DND-41 (cell line): Measurements from ENCODE around the gene DCHS1.

ENCODE experiments used
- ATAC-seq: fragments of 200-7000 bp; cut with Tn5 transposase; 3 replicates; pipeline ENCODE4 v1.9.1; 2021; ENCODE audit warnings: low read depth; ENCODE audit not compliant: insufficient read depth
- DNase-seq: peaks from one replicate; pipeline ENCODE4 v3.0.0-alpha.2; 2020
- H2AFZ ChIP-seq: 2 replicates; pipeline ENCODE4 v1.6.0; 2012; ENCODE audit warnings: low read depth, low read length
- H3K27ac ChIP-seq: 2 replicates; pipeline ENCODE4 v1.5.1; 2012; ENCODE audit warnings: low read length, inconsistent platforms
- H3K27me3 ChIP-seq: fragments of 200-600 bp; sonication (generic); 2 replicates; pipeline ENCODE4 v1.6.0; 2012; ENCODE audit warnings: low read length, mild to moderate bottlenecking, inconsistent platforms; ENCODE audit not compliant: insufficient read depth, poor library complexity
- H3K36me3 ChIP-seq: 2 replicates; pipeline ENCODE4 v1.5.1; 2012; ENCODE audit warnings: low read length, inconsistent platforms; ENCODE audit not compliant: insufficient read depth
- H3K4me1 ChIP-seq: 2 replicates; pipeline ENCODE4 v1.5.1; 2012; ENCODE audit warnings: mild to moderate bottlenecking, low read length; ENCODE audit not compliant: insufficient read depth
- H3K4me2 ChIP-seq: 2 replicates; pipeline ENCODE4 v1.6.0; 2012; ENCODE audit warnings: mild to moderate bottlenecking, moderate library complexity, low read length, inconsistent platforms; ENCODE audit not compliant: insufficient read depth
- H3K4me3 ChIP-seq, 2 experiments: fragments of 200-600 bp in 1 of 2; shearing (Covaris generic) in 1 of 2; 2 replicates each; pipeline ENCODE4 v1.5.1; 2012 to 2016; ENCODE audit warnings: inconsistent platforms in 2 of 2, low read length in 2 of 2, mild to moderate bottlenecking in 2 of 2, low read depth in 1 of 2, moderate library complexity in 1 of 2
- H3K79me2 ChIP-seq: 2 replicates; pipeline ENCODE4 v1.6.0; 2012; ENCODE audit warnings: low read length, inconsistent platforms; ENCODE audit not compliant: insufficient read depth
- H3K9ac ChIP-seq: 2 replicates; pipeline ENCODE4 v1.6.0; 2012; ENCODE audit warnings: low read depth, mild to moderate bottlenecking, inconsistent platforms, low read length, moderate library complexity
- H3K9me3 ChIP-seq: 2 replicates; pipeline ENCODE4 v1.5.1; 2012; ENCODE audit warnings: low read length, moderate library complexity, mild to moderate bottlenecking, inconsistent platforms; ENCODE audit not compliant: insufficient read depth, severe bottlenecking
- H4K20me1 ChIP-seq: 2 replicates; pipeline ENCODE4 v1.6.0; 2012; ENCODE audit warnings: low read length; ENCODE audit not compliant: insufficient read depth
- CTCF ChIP-seq: IDR thresholded peaks from 2 replicates; pipeline ENCODE4 v1.5.1; 2012; ENCODE audit warnings: borderline replicate concordance, low read length, moderate library complexity, mild to moderate bottlenecking; ENCODE audit not compliant: poor library complexity, severe bottlenecking; ENCODE audit errors: extremely low read depth
- EZH2 ChIP-seq: IDR thresholded peaks from 3 replicates; pipeline ENCODE4 v1.6.1; 2012; ENCODE audit warnings: borderline replicate concordance, low read depth, mild to moderate bottlenecking, moderate library complexity, low read length, inconsistent platforms; ENCODE audit not compliant: severe bottlenecking

The DCHS1 gene

GRCh38 chr11:6648501-6648900 is 7.1 kb downstream of the DCHS1 start:
- H3K36me3 ChIP-seq: no peaks in the 10 kb centered on the region
- H3K27ac ChIP-seq: no peak overlapping the region
- DNase-seq (no peak), ATAC-seq (no peak)
- no peak overlapping the region for H2AFZ ChIP-seq
- no peak overlapping the region for H3K4me2 ChIP-seq
- no peaks in the 10 kb centered on the region for H3K9me3 ChIP-seq
- no peaks in the 10 kb centered on the region for H4K20me1 ChIP-seq
- H3K9ac ChIP-seq: no peak overlapping the region
- no peak for TF ChIP-seq EZH2
- no peak for TF ChIP-seq CTCF
- H3K4me1 ChIP-seq: peaks cover 5% of the 10 kb centered on the region
- H3K27me3 ChIP-seq: peaks cover 5% of the 10 kb centered on the region
- H3K79me2 ChIP-seq: no peaks in the 10 kb centered on the region
- no peak overlapping the region for H3K4me3 ChIP-seq

GRCh38 chr11:6647836-6648235 is 7.8 kb downstream of the DCHS1 start:
- no peaks in the 10 kb centered on the region for H3K36me3 ChIP-seq
- H3K27ac ChIP-seq: no peak overlapping the region
- no peak overlapping the region for H2AFZ ChIP-seq
- H3K79me2 ChIP-seq: no peaks in the 10 kb centered on the region
- no peak overlapping the region for H3K4me3 ChIP-seq
- no peaks in the 10 kb centered on the region for H3K9me3 ChIP-seq
- no peak for TF ChIP-seq EZH2
- no peak for TF ChIP-seq CTCF
- H3K9ac ChIP-seq: no peak overlapping the region
- no peak overlapping the region for H3K4me2 ChIP-seq
- peaks cover 5% of the 10 kb centered on the region for H3K27me3 ChIP-seq
- no peak for ATAC-seq
- DNase-seq: no peak
- no peaks in the 10 kb centered on the region for H4K20me1 ChIP-seq
- peaks cover 5% of the 10 kb centered on the region for H3K4me1 ChIP-seq

GRCh38 chr11:6646918-6647679 is 8.5 kb downstream of the DCHS1 start:
- Histone ChIP-seq H3K36me3 (no peaks in the 10 kb centered on the region), H3K4me2 (no peak overlapping the region), H2AFZ (no peak overlapping the region), H3K4me1 (peaks cover 5% of the 10 kb centered on the region), H3K27me3 (peaks cover 5% of the 10 kb centered on the region), H3K79me2 (no peaks in the 10 kb centered on the region), H3K9me3 (no peaks in the 10 kb centered on the region), H3K27ac (no peak overlapping the region), H4K20me1 (no peaks in the 10 kb centered on the region), H3K4me3 (no peak overlapping the region), H3K9ac (no peak overlapping the region)
- TF ChIP-seq CTCF (no peak), EZH2 (no peak)
- peak; percentile 33 for DNase-seq
- peak; percentile 70 for ATAC-seq

DNA sequence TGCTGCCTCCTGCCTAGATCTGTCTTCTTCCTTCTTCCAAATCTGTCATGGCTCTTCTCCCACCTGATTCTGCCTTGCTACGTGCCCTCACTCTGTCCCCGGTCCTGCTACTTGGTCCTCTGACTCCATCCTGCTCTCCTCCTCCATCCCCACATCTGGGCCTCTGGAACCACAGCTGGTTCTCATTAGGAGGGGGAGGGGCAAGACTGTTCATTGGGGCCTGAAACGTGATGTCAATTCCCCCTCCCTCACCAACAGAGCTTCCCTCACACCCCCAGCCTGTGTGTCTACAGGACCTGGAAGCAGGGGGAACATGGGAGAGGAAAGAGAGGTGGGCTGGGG is 9.1 kb downstream of the DCHS1 start:
- ATAC-seq (0 out of 3 replicates have a peak, but pooled peaks have one; percentile 18), DNase-seq (peak; percentile 18)
- no peak overlapping the region for H3K4me3 ChIP-seq
- peaks cover 5% of the 10 kb centered on the region for H3K4me1 ChIP-seq
- no peaks in the 10 kb centered on the region for H3K9me3 ChIP-seq
- H3K27ac ChIP-seq: no peak overlapping the region
- no peak for TF ChIP-seq EZH2
- H4K20me1 ChIP-seq: no peaks in the 10 kb centered on the region
- H3K79me2 ChIP-seq: no peaks in the 10 kb centered on the region
- H2AFZ ChIP-seq: no peak overlapping the region
- no peak overlapping the region for H3K9ac ChIP-seq
- peaks cover 5% of the 10 kb centered on the region for H3K27me3 ChIP-seq
- no peak overlapping the region for H3K4me2 ChIP-seq
- no peaks in the 10 kb centered on the region for H3K36me3 ChIP-seq
